Measurements from ENCODE around the gene CRYBB3.

Gene CRYBB3

GRCh38 chr22:25182131-25183110, 17.2 kb upstream of the CRYBB3 start:
- TF ChIP-seq REST (IDR thresholded peaks at IDR 0.05; ENCODE audit: insufficient read depth in 1 of 2, low read depth in 2 of 2, low read length in 2 of 2) (no peak), FOXP2 (optimal IDR thresholded peaks at IDR 0.05; ENCODE audit: borderline replicate concordance, extremely low read depth, extremely low read length, insufficient read depth) (no peak), POLR2AphosphoS5 (IDR thresholded peaks at IDR 0.05; ENCODE audit: low read depth, low read length) (no peak), TAF1 (IDR thresholded peaks at IDR 0.05; ENCODE audit: borderline replicate concordance, insufficient read depth, low read length) (no peak), SIN3A (IDR thresholded peaks at IDR 0.05; ENCODE audit: borderline replicate concordance, insufficient read depth, low read length) (no peak)

GRCh38 chr22:25183949-25184619, 15.6 kb upstream of the CRYBB3 start:
- TF ChIP-seq REST (IDR thresholded peaks at IDR 0.05; ENCODE audit: insufficient read depth in 1 of 2, low read depth in 2 of 2, low read length in 2 of 2) (no peak), SIN3A (IDR thresholded peaks at IDR 0.05; ENCODE audit: borderline replicate concordance, insufficient read depth, low read length) (no peak), TAF1 (IDR thresholded peaks at IDR 0.05; ENCODE audit: borderline replicate concordance, insufficient read depth, low read length) (no peak), FOXP2 (optimal IDR thresholded peaks at IDR 0.05; ENCODE audit: borderline replicate concordance, extremely low read depth, extremely low read length, insufficient read depth) (no peak), POLR2AphosphoS5 (IDR thresholded peaks at IDR 0.05; ENCODE audit: low read depth, low read length) (no peak)

GRCh38 chr22:25186140-25186539, 13.5 kb upstream of the CRYBB3 start:
- TF ChIP-seq TAF1 (IDR thresholded peaks at IDR 0.05; ENCODE audit: borderline replicate concordance, insufficient read depth, low read length) (no peak), FOXP2 (optimal IDR thresholded peaks at IDR 0.05; ENCODE audit: borderline replicate concordance, extremely low read depth, extremely low read length, insufficient read depth) (no peak), REST (IDR thresholded peaks at IDR 0.05; ENCODE audit: insufficient read depth in 1 of 2, low read depth in 2 of 2, low read length in 2 of 2) (no peak), POLR2AphosphoS5 (IDR thresholded peaks at IDR 0.05; ENCODE audit: low read depth, low read length) (no peak), SIN3A (IDR thresholded peaks at IDR 0.05; ENCODE audit: borderline replicate concordance, insufficient read depth, low read length) (no peak)

GRCh38 chr22:25187469-25187868, 12.2 kb upstream of the CRYBB3 start:
- TF ChIP-seq TAF1 (IDR thresholded peaks at IDR 0.05; ENCODE audit: borderline replicate concordance, insufficient read depth, low read length) (no peak), POLR2AphosphoS5 (IDR thresholded peaks at IDR 0.05; ENCODE audit: low read depth, low read length) (no peak), REST (IDR thresholded peaks at IDR 0.05; ENCODE audit: insufficient read depth in 1 of 2, low read depth in 2 of 2, low read length in 2 of 2) (no peak), FOXP2 (optimal IDR thresholded peaks at IDR 0.05; ENCODE audit: borderline replicate concordance, extremely low read depth, extremely low read length, insufficient read depth) (no peak), SIN3A (IDR thresholded peaks at IDR 0.05; ENCODE audit: borderline replicate concordance, insufficient read depth, low read length) (no peak)

Measured in PFSK-1 (cell line).